Measurements from ENCODE around the gene PAK1.

- TF ChIP-seq CREB1 (IDR thresholded peaks at IDR 0.05; ENCODE audit: low read depth) (no peak), EP300 (IDR thresholded peaks at IDR 0.05; ENCODE audit: borderline replicate concordance) (no peak), YY1 (IDR thresholded peaks at IDR 0.05; ENCODE audit: low read depth) (no peak)
- TF ChIP-seq, protein P1, sequence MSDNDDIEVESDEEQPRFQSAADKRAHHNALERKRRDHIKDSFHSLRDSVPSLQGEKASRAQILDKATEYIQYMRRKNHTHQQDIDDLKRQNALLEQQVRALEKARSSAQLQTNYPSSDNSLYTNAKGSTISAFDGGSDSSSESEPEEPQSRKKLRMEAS (IDR thresholded peaks at IDR 0.05): no peak
These were observed 6.0 kb upstream of the PAK1 start for GRCh38 chr11:77479746-77480352.
